AG09309 (cell line): ENCODE measurements around the gene BCAS1.

Experiments
- DNase-seq: peaks from one replicate; pipeline ENCODE4 v3.0.0-alpha.2; 2010; ENCODE audit warnings: low read depth
- H3K4me3 ChIP-seq: 2 replicates; pipeline ENCODE4 v1.5.1; 2011; ENCODE audit warnings: mild to moderate bottlenecking, low read depth, low read length, moderate library complexity; ENCODE audit not compliant: control insufficient read depth
- CTCF ChIP-seq: IDR thresholded peaks from 2 replicates; pipeline ENCODE4 v1.5.1; 2011; ENCODE audit warnings: mild to moderate bottlenecking, low read depth, low read length, inconsistent platforms; ENCODE audit not compliant: insufficient read depth, control insufficient read depth; ENCODE audit errors: missing control alignments

Gene BCAS1

DNA sequence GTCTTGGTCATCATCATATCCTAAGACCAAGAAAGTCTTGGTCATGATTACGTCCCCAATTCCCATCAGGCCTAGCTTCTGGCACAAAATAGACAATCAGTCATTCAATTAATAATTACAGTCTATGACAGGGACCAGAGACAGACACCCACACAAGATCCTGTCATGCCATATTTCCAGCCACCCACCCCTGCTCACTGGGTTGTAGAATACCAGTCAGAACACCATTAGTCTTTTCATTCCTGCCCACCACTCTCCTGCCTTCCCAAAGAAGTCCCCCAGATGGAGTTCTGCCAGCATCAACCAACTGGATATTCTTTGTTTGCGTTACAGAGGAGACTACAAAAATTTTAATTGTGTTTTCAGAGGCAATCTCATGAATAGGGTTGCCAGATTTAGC, 81.0 kb downstream of the BCAS1 start:
- DNase-seq: no peak
- no peak overlapping the region for H3K4me3 ChIP-seq
- TF ChIP-seq CTCF: no peak

DNA sequence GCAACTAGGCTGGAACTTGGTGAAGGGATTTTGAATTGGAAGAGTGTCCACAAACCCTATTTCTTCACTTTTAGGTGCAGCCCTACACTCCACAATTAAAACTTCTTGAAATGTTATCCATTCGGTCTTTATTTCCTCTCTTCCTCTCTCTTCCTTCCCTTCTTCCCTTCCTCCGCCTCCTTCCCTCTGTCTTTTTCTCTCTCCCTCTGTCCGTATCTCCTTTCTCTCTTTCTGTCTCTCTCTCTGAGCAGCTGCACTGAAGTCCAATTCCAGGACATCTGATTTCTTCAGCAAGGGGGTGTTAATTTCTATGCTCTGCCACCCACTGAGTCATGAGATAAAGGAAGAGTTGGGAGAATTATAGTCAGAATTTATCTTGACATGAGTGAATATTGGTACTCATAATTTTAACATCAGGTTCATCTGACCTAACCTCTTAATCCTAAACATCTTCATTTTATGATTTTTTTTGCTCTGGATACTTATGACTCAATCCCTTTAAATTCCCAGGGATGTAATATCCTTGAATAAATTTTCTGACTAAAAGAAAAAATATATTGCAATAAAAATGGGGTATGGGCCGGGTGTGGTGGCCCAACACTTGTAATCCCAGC, 84.2 kb downstream of the BCAS1 start:
- DNase-seq: peak; percentile 4
- no peak for TF ChIP-seq CTCF
- no peak overlapping the region for H3K4me3 ChIP-seq

DNA sequence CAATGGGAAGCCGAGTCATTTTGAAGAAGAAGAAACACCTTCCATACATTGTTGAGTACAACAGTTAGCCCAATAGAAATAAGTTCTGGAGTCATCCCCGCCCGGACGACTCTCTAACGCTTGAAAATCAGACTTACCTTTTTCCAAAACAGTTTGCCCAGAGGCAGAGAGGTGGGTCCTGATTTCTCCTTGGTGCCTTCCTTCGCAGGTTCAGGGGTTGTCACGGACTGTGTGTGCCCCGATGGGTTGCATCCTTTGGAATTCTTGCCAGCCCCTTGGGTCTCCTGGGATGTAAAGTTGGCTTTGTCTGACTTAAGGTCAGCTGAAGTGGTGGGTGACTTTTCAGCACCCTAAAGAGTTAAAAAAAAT, 85.3 kb downstream of the BCAS1 start:
- DNase-seq: no peak
- no peak overlapping the region for H3K4me3 ChIP-seq
- TF ChIP-seq CTCF: no peak

DNA sequence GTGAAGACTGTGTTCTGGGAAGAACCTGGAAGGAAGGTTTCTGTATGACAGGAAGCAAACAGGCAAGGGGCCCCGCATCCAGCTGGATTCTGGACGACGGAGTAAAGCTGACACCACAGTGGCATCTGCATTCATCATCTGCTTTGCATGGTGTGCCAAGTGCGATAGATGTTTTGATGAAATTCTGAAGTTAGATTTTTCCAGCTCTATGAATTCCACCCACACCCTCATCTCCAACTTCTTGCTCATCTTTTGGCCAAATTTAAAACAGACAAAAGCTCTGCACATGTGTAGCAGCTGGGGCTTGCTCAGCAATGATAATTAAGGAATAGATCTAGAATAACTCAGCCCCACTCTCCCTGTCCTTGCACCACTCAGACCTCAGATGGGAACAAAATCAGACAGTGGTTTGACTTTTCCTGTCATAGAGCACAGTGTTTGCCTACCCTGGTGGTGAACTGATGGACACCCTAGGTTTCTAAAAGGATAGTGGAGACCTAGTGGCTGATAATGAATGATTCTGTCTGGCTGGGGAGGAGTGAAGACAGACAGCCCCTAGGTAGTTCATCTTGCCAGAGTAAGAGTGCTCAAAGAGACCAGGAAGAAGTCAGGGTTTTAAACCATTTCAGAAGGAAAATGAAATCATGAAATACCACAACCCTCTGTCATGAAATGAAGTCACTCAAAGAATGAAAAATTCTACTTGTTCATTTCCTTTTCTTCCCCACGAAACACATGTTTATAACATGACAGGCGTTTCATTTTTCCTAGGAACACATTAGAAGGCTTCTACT, 85.8 kb downstream of the BCAS1 start:
- no peak overlapping the region for H3K4me3 ChIP-seq
- peak; percentile 49 for DNase-seq

GRCh38 chr20:53983401-53983800, 87.0 kb downstream of the BCAS1 start:
- no peak overlapping the region for H3K4me3 ChIP-seq
- no peak for TF ChIP-seq CTCF
- DNase-seq: no peak

More for the DNA sequence above, 85.8 kb downstream of the BCAS1 start:
- no peak for TF ChIP-seq CTCF

- no peak for DNase-seq
- no peak overlapping the region for H3K4me3 ChIP-seq
- TF ChIP-seq CTCF: no peak
These were observed 87.8 kb downstream of the BCAS1 start for GRCh38 chr20:53982624-53983023.
